HCT116 (cell line): Measurements from ENCODE around the gene MRPL37. TPM values are rescaled to one million over a fixed set of nuclear protein-coding genes. Genes with fewer than 3 reads are reported as not detected.

Experiments
- ATAC-seq: fragments of 200-7000 bp; cut with Tn5 transposase; 2 replicates; pipeline ENCODE4 v1.9.1; 2020; ENCODE audit warnings: mild to moderate bottlenecking, moderate library complexity
- BruUV-seq: library from RNA; stranded (reverse); fragments of 400-500 nt; replicated peaks from 2 replicates; lab custom pipeline; 2021; lab: Mats Ljungman, UMichigan
- CTCF ChIA-PET: fragments of 300-600 bp; sonication (Branson Sonifier 250); formaldehyde crosslinking; loops from one replicate; lab custom pipeline; 2021; ENCODE audit warnings: antibody characterized with exemption; lab: Charles Lee
- POLR2A ChIA-PET: fragments of 300-600, 350-600 bp; sonication (Branson Sonifier 250); formaldehyde crosslinking; loops from one replicate; lab custom pipeline; 2021; ENCODE audit warnings: antibody characterized with exemption; lab: Charles Lee
- RAD21 ChIA-PET, 2 experiments: fragments of 300-600 bp; sonication (Branson Sonifier 250); formaldehyde crosslinking; loops; one replicate each; lab custom pipeline; 2023; ENCODE audit warnings: low total read pairs in 2 of 2; ENCODE audit not compliant: uncharacterized antibody in 2 of 2, unreplicated experiment in 2 of 2, low non-redundant PET in 1 of 2; lab: Charles Lee
- DNase-seq: peaks from one replicate; pipeline ENCODE4 v3.0.0-alpha.2; 2010; ENCODE audit warnings: low read depth, low spot score
- H2AFZ ChIP-seq: fragments of 200-600 bp; shearing (Covaris generic), sonication (generic); 2 replicates; pipeline ENCODE4 v1.6.1; 2017; ENCODE audit warnings: low read depth, mixed run types, mixed read lengths, antibody characterized with exemption, low read length; ENCODE audit not compliant: poor library complexity, severe bottlenecking
- H3K27ac ChIP-seq: 2 replicates; pipeline ENCODE4 v1.5.1; 2012; ENCODE audit warnings: low read depth, low read length
- H3K27me3 ChIP-seq: fragments of 200-600 bp; sonication (generic); 2 replicates; pipeline ENCODE4 v1.6.1; 2016; ENCODE audit warnings: mixed run types, low read length, mixed read lengths; ENCODE audit not compliant: insufficient read depth
- H3K36me3 ChIP-seq, 2 experiments: fragments of 200-500 bp in 1 of 2; fragments of 200-600 bp in 1 of 2; sonication (Bioruptor generic) in 1 of 2; sonication (generic) in 1 of 2; 2 replicates each; pipeline versions ENCODE4 v1.5.1 to v1.6.1; 2014 to 2016; ENCODE audit warnings: low read length in 2 of 2, inconsistent platforms in 1 of 2, mixed read lengths in 1 of 2, mixed run types in 1 of 2; ENCODE audit not compliant: insufficient read depth in 2 of 2, control insufficient read depth in 1 of 2
- H3K4me1 ChIP-seq, 2 experiments: fragments of 200-600 bp in 1 of 2; sonication (generic) in 1 of 2; 2 replicates each; pipeline versions ENCODE4 v1.5.1 to v1.6.1; 2012 to 2017; ENCODE audit warnings: low read length in 2 of 2, inconsistent platforms in 1 of 2, mild to moderate bottlenecking in 1 of 2, mixed read lengths in 1 of 2, mixed run types in 1 of 2, moderate library complexity in 1 of 2; ENCODE audit not compliant: insufficient read depth in 2 of 2, control insufficient read depth in 1 of 2
- H3K4me2 ChIP-seq: fragments of 200-600 bp; sonication (generic); 2 replicates; pipeline ENCODE4 v1.6.1; 2017; ENCODE audit warnings: mixed run types, low read length, mixed read lengths
- H3K4me3 ChIP-seq, 2 experiments: fragments of 200-600 bp in 1 of 2; sonication (generic) in 1 of 2; replicated peaks in 1 of 2; 2 replicates each; pipeline ENCODE4 v1.5.1; 2011 to 2016; ENCODE audit warnings: low read length in 2 of 2, control low read depth in 1 of 2, low read depth in 1 of 2, mild to moderate bottlenecking in 1 of 2, mixed read lengths in 1 of 2, mixed run types in 1 of 2
- H3K79me2 ChIP-seq: fragments of 200-600 bp; sonication (generic); 2 replicates; pipeline ENCODE4 v1.6.1; 2017; ENCODE audit warnings: mild to moderate bottlenecking, mixed run types, low read length, moderate library complexity, mixed read lengths; ENCODE audit not compliant: insufficient read depth
- H3K9ac ChIP-seq: fragments of 200-600 bp; sonication (generic); 2 replicates; pipeline ENCODE4 v1.6.1; 2016; ENCODE audit warnings: low read length, mixed read lengths
- H3K9me2 ChIP-seq: fragments of 200-600 bp; sonication (generic), shearing (Covaris generic); 2 replicates; pipeline ENCODE4 v1.6.1; 2017; ENCODE audit warnings: mixed run types, mild to moderate bottlenecking, moderate library complexity; ENCODE audit not compliant: insufficient read depth
- H3K9me3 ChIP-seq, 2 experiments: fragments of 200-500 bp in 1 of 2; fragments of 200-600 bp in 1 of 2; sonication (Bioruptor generic) in 1 of 2; sonication (generic) in 1 of 2; 2 replicates each; pipeline ENCODE4 v1.6.1; 2014 to 2017; ENCODE audit warnings: low read length in 2 of 2, mixed read lengths in 2 of 2, inconsistent platforms in 1 of 2, low read depth in 1 of 2, mild to moderate bottlenecking in 1 of 2, mixed run types in 1 of 2, moderate library complexity in 1 of 2; ENCODE audit not compliant: control insufficient read depth in 1 of 2, insufficient read depth in 1 of 2
- H4K20me1 ChIP-seq: fragments of 200-600 bp; sonication (generic), shearing (Covaris generic); 2 replicates; pipeline ENCODE4 v1.6.1; 2017; ENCODE audit warnings: mixed run types, mild to moderate bottlenecking, moderate library complexity; ENCODE audit not compliant: insufficient read depth
- CBX3 ChIP-seq: IDR thresholded peaks from 2 replicates; pipeline ENCODE4 v1.6.1; 2012; ENCODE audit warnings: low read depth
- CEBPB ChIP-seq: IDR thresholded peaks from 2 replicates; pipeline ENCODE4 v1.6.1; 2012; ENCODE audit warnings: low read depth
- EGR1 ChIP-seq: IDR thresholded peaks from 2 replicates; pipeline ENCODE4 v1.6.1; 2012; ENCODE audit warnings: low read depth
- SP1 ChIP-seq: IDR thresholded peaks from 2 replicates; pipeline ENCODE4 v1.6.1; 2012; ENCODE audit warnings: low read depth
- intact Hi-C: fragments of 100-400 bp; cut with micrococcal nuclease; formaldehyde crosslinking; loops from 2 replicates; pipeline ENCODE4 v1.10.0; 2022
- total RNA-seq: library from RNA; stranded (reverse); gene quantifications from one replicate; pipeline ENCODE4 v1.2.1, GENCODE V29; 2021; ENCODE audit not compliant: unreplicated experiment
- TF ChIP-seq, protein P1 (sequence below): IDR thresholded peaks from 2 replicates; pipeline ENCODE4 v1.6.1; 2012
- TF ChIP-seq, protein P2 (sequence below), 3 experiments: fragments of 200-600 bp in 1 of 3; sonication (generic) in 1 of 3; IDR thresholded peaks in 2 of 3; conservative IDR thresholded peaks in 1 of 3; 2 replicates each; pipeline ENCODE4 v1.5.1; 2012 to 2017; ENCODE audit warnings: low read depth in 2 of 3, low read length in 2 of 3, antibody characterized with exemption in 1 of 3, borderline replicate concordance in 1 of 3, control low read depth in 1 of 3, mild to moderate bottlenecking in 1 of 3, mixed read lengths in 1 of 3, mixed run types in 1 of 3, moderate library complexity in 1 of 3; ENCODE audit not compliant: insufficient read depth in 1 of 3

The MRPL37 gene
- total RNA-seq, 1 experiment from 2014 or later = 132 TPM

- no peaks in the 10 kb centered on the region for H3K27me3 ChIP-seq
- H3K4me2 ChIP-seq = no peak overlapping the region
- H3K4me3 ChIP-seq = no peak overlapping the region
- DNase-seq = no peak
- no peak overlapping the region for H2AFZ ChIP-seq
- H3K27ac ChIP-seq = no peak overlapping the region
- ChIA-PET POLR2A (no interaction called here), RAD21 (no interaction called here), CTCF (no interaction called here)
- BruUV-seq = no TSS peak
- H3K9ac ChIP-seq = no peak overlapping the region
- no peaks in the 10 kb centered on the region for H3K4me1 ChIP-seq
- H3K9me3 ChIP-seq = no peaks in the 10 kb centered on the region
- peaks cover 3% of the 10 kb centered on the region; the same call in 1 of the 2 replicates for H3K79me2 ChIP-seq
- TF ChIP-seq, protein P1, sequence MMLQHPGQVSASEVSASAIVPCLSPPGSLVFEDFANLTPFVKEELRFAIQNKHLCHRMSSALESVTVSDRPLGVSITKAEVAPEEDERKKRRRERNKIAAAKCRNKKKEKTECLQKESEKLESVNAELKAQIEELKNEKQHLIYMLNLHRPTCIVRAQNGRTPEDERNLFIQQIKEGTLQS = no peak
- TF ChIP-seq CEBPB (no peak), EGR1 (no peak), CBX3 (no peak), SP1 (no peak)
- TF ChIP-seq, protein P2, sequence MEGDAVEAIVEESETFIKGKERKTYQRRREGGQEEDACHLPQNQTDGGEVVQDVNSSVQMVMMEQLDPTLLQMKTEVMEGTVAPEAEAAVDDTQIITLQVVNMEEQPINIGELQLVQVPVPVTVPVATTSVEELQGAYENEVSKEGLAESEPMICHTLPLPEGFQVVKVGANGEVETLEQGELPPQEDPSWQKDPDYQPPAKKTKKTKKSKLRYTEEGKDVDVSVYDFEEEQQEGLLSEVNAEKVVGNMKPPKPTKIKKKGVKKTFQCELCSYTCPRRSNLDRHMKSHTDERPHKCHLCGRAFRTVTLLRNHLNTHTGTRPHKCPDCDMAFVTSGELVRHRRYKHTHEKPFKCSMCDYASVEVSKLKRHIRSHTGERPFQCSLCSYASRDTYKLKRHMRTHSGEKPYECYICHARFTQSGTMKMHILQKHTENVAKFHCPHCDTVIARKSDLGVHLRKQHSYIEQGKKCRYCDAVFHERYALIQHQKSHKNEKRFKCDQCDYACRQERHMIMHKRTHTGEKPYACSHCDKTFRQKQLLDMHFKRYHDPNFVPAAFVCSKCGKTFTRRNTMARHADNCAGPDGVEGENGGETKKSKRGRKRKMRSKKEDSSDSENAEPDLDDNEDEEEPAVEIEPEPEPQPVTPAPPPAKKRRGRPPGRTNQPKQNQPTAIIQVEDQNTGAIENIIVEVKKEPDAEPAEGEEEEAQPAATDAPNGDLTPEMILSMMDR (IDR thresholded peaks at IDR 0.05 in 2 of 3, conservative IDR thresholded peaks at IDR 0.05 in 1 of 3; ENCODE audit: borderline replicate concordance in 1 of 3, insufficient read depth in 1 of 3, low read depth in 2 of 3, low read length in 2 of 3) = no peak
- TF ChIP-seq, all 23 proteins: peak for 0
- intact Hi-C loops = no loop called here
- Histone ChIP-seq H4K20me1 (no peaks in the 10 kb centered on the region), H3K9me2 (no peaks in the 10 kb centered on the region), H3K36me3 (peaks cover 33 to 35% of the 10 kb centered on the region in 2 experiments)
- ATAC-seq = no peak
These were observed 20.2 kb downstream of the MRPL37 start for GRCh38 chr1:54220004-54220811.
